Pulmonary artery endothelial cell (primary cell): ENCODE data around the gene POLD2. TPM values are rescaled to one million over a fixed set of nuclear protein-coding genes. Genes with fewer than 3 reads are reported as not detected.

ENCODE experiments used
- DNase-seq: peaks from one replicate; pipeline ENCODE4 v3.0.0-alpha.2; 2011; ENCODE audit warnings: low read depth, low spot score
- total RNA-seq: library from RNA; depleted of rRNA; stranded (reverse); fragments of >200 nt; gene quantifications from 2 replicates; pipeline ENCODE4 v1.2.3, GENCODE V29; 2014

POLD2 gene
- total RNA-seq, 1 donor from 2014 or later = 105 TPM

GRCh38 chr7:44102846-44103565 is 20.3 kb downstream of the POLD2 start:
- DNase-seq = no peak

GRCh38 chr7:44101966-44102845 is 21.1 kb downstream of the POLD2 start:
- DNase-seq = no peak

GRCh38 chr7:44101303-44101965 is 21.9 kb downstream of the POLD2 start:
- no peak for DNase-seq

- no peak for DNase-seq
Measured at GRCh38 chr7:44100458-44101302, 22.7 kb downstream of the POLD2 start.

GRCh38 chr7:44099669-44100068 is 23.7 kb downstream of the POLD2 start:
- no peak for DNase-seq

- DNase-seq = no peak
Measured at GRCh38 chr7:44098092-44099068, 25.0 kb downstream of the POLD2 start.

- no peak for DNase-seq
Measured at GRCh38 chr7:44097064-44097932, 26.1 kb downstream of the POLD2 start.

- no peak for DNase-seq
Measured at GRCh38 chr7:44096326-44096881, 26.9 kb downstream of the POLD2 start.

- DNase-seq = no peak
Measured at GRCh38 chr7:44095781-44096180, 27.6 kb downstream of the POLD2 start.

- no peak for DNase-seq
Measured at GRCh38 chr7:44094883-44095592, 28.3 kb downstream of the POLD2 start.

- DNase-seq = no peak
Measured at GRCh38 chr7:44094365-44094764, 29.0 kb downstream of the POLD2 start.

- no peak for DNase-seq
Measured at GRCh38 chr7:44093102-44093641, 30.2 kb downstream of the POLD2 start.

GRCh38 chr7:44087911-44088838 is 35.2 kb downstream of the POLD2 start:
- no peak for DNase-seq

GRCh38 chr7:44086627-44087026 is 36.7 kb downstream of the POLD2 start:
- DNase-seq = no peak

- no peak for DNase-seq
Measured at GRCh38 chr7:44085546-44085945, 37.8 kb downstream of the POLD2 start.

- DNase-seq = no peak
Measured at GRCh38 chr7:44084701-44085100, 38.6 kb downstream of the POLD2 start.

- DNase-seq = no peak
Measured at GRCh38 chr7:44083796-44084195, 39.6 kb downstream of the POLD2 start.
